Cardiac fibroblast (primary cell): ENCODE measurements around the gene NHS.

Source experiments
- DNase-seq, 2 donors: peaks; one replicate each; pipeline versions ENCODE4 v3.0.0 to v3.0.0-alpha.2; 2010; ENCODE audit warnings: low read depth in 2 of 2
- H3K4me3 ChIP-seq, 2 donors: replicated peaks in 1 of 2; 1 replicate in 1 of 2; 2 replicates in 1 of 2; pipeline ENCODE4 v1.5.1; 2011; ENCODE audit warnings: low read depth in 2 of 2, low read length in 2 of 2, mild to moderate bottlenecking in 2 of 2, moderate library complexity in 1 of 2
- TF ChIP-seq, protein P1 (sequence below): IDR thresholded peaks from one replicate; pipeline ENCODE4 v1.5.1; 2011; ENCODE audit warnings: low read depth, mild to moderate bottlenecking, low read length, inconsistent platforms

The NHS gene

DNA sequence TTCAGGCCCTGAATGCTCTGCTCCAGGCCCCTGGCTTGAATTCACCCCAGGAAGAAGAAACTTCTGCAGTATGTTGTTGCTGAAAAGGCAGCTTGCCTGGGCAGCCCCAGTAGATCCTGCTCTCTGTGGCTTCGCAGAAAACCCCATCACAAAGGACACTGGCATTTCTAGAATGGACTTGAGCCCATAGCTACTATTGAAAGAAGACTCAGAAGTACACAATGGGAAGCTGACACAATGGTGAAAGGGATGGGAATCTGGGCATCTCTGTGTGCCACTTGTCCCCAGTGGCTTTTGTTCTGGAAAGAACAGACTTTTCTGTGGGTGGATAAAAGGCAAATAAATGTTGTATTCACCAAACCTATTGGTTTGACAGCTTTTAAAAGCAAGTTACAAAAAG is 294.9 kb downstream of the NHS start:
- TF ChIP-seq, protein P1, sequence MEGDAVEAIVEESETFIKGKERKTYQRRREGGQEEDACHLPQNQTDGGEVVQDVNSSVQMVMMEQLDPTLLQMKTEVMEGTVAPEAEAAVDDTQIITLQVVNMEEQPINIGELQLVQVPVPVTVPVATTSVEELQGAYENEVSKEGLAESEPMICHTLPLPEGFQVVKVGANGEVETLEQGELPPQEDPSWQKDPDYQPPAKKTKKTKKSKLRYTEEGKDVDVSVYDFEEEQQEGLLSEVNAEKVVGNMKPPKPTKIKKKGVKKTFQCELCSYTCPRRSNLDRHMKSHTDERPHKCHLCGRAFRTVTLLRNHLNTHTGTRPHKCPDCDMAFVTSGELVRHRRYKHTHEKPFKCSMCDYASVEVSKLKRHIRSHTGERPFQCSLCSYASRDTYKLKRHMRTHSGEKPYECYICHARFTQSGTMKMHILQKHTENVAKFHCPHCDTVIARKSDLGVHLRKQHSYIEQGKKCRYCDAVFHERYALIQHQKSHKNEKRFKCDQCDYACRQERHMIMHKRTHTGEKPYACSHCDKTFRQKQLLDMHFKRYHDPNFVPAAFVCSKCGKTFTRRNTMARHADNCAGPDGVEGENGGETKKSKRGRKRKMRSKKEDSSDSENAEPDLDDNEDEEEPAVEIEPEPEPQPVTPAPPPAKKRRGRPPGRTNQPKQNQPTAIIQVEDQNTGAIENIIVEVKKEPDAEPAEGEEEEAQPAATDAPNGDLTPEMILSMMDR, result no peak
- no peak overlapping the region for H3K4me3 ChIP-seq
- no peak for DNase-seq

GRCh38 chrX:17670874-17671273 is 295.9 kb downstream of the NHS start:
- TF ChIP-seq, protein P1, result no peak
- no peak for DNase-seq
- H3K4me3 ChIP-seq, result no peak overlapping the region

DNA sequence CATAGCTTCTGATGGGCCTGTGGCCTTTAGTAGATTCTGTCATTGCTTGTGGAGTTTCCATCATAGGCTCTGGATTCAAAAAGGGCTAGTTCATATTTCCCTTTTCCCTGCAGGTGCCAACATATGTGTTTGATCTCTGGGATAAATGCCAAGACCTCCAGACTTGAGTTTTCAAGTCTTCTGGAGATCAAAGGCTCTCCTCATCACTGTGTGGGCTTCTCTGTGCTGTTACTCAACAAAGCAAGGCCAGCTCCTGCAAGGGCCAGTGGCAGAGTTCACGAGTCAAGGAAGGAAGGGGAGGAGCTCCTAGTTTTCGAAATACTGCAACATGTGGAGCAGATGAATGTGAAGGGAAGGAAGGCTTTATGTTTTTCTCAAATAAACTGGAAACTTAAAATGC is 299.6 kb downstream of the NHS start:
- DNase-seq, result peak in 1 of 2 donors; percentile 11
- no peak overlapping the region for H3K4me3 ChIP-seq
- TF ChIP-seq, protein P1, result no peak

DNA sequence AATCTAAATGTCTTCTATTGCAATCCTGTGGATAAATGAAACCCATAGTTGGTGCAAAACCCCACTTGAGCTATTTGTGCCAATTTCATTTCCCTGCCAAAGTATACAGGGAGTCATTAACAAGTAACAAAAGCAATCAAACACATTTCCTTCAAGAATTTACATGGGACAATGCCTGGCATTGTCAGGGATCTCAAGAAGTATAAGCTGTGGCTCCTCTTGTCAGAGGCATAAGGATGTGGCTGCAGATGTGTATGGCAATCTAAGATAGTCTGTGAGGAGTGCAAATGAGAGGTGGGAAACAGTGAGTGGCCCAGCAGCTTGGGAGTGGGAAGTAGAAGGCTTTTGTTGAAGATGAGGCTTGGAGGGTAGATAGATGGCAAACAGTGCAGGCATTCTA is 304.3 kb downstream of the NHS start:
- TF ChIP-seq, protein P1, result no peak
- DNase-seq, result no peak
- no peak overlapping the region for H3K4me3 ChIP-seq

GRCh38 chrX:17679820-17680219 is 304.8 kb downstream of the NHS start:
- no peak overlapping the region for H3K4me3 ChIP-seq
- TF ChIP-seq, protein P1, result no peak
- no peak for DNase-seq

- peak in 1 of 2 donors; percentile 1 for DNase-seq
- TF ChIP-seq, protein P1, result no peak
- no peak overlapping the region for H3K4me3 ChIP-seq
These were observed 305.9 kb downstream of the NHS start for GRCh38 chrX:17680732-17681413.

DNA sequence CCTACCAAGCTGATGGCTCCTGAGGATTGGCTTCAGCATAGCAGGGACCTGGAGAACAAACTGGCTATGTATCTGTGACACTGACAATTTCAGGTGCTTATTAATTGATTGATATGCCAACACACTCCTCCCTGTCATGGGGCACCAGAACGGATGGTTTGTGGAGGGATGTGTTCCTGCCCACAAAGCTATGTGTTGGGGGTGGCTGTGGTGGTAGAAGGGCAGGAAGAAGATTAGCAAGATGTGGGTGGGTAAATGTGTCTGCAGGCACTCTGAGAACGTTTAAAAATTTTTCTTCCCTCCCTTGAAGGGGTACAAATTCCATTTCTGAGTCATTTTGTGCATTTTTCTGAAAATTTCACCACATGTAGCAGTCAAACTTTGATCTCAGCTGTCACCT is 307.3 kb downstream of the NHS start:
- no peak overlapping the region for H3K4me3 ChIP-seq
- DNase-seq, result no peak
- TF ChIP-seq, protein P1, result no peak
